ENCODE results near the gene BGN. TPM values are rescaled to one million over a fixed set of nuclear protein-coding genes. Genes with fewer than 3 reads are reported as not detected.

BGN gene
- total RNA-seq, 1 experiment from 2014 or later: 0.33 TPM

GRCh38 chrX:153477901-153478300 is 16.9 kb upstream of the BGN start:
- H4K20me1 ChIP-seq (ENCODE audit: insufficient read depth): no peaks in the 10 kb centered on the region
- no peak overlapping the region for H2AFZ ChIP-seq
- no peaks in the 10 kb centered on the region for H3K36me3 ChIP-seq (ENCODE audit: low read depth)
- no peaks in the 10 kb centered on the region for H3K79me2 ChIP-seq (ENCODE audit: low read depth)
- H3K9me2 ChIP-seq (ENCODE audit: insufficient read depth): no peaks in the 10 kb centered on the region
- no peaks in the 10 kb centered on the region for H3K9me3 ChIP-seq (ENCODE audit: insufficient read depth, low read depth)
- H3K4me1 ChIP-seq (replicated peaks; ENCODE audit: insufficient read depth): no peaks in the 10 kb centered on the region
- BruUV-seq (replicated peaks): no TSS peak
- TF ChIP-seq CTCF (conservative IDR thresholded peaks at IDR 0.05) (no peak), EZH2 (IDR thresholded peaks at IDR 0.05; ENCODE audit: low read depth) (no peak)
- ChIA-PET POLR2A (ENCODE audit: unreplicated experiment) (no interaction called here), CTCF (no interaction called here)
- peaks cover 22% of the 10 kb centered on the region; the same call in 1 of the 2 replicates for H3K27me3 ChIP-seq (ENCODE audit: insufficient read depth, low read depth)
- no peak overlapping the region for H3K27ac ChIP-seq
- H3K4me3 ChIP-seq: no peak overlapping the region
- DNase-seq: no peak
- intact Hi-C loops (cut with micrococcal nuclease; ENCODE audit: unreplicated experiment): no loop called here
- H3F3A ChIP-seq (ENCODE audit: insufficient read depth, low read depth): no peaks in the 10 kb centered on the region
- no peak overlapping the region for H3K4me2 ChIP-seq

GRCh38 chrX:153478746-153479145 is 16.0 kb upstream of the BGN start:
- H3K4me1 ChIP-seq (replicated peaks; ENCODE audit: insufficient read depth): no peaks in the 10 kb centered on the region
- H3K27me3 ChIP-seq (ENCODE audit: insufficient read depth, low read depth): peaks cover 22% of the 10 kb centered on the region; the same call in 1 of the 2 replicates
- no peaks in the 10 kb centered on the region for H3K79me2 ChIP-seq (ENCODE audit: low read depth)
- BruUV-seq (replicated peaks): no TSS peak
- H3K4me3 ChIP-seq: no peak overlapping the region
- intact Hi-C loops (cut with micrococcal nuclease; ENCODE audit: unreplicated experiment): no loop called here
- H3K27ac ChIP-seq: no peak overlapping the region
- no peak for DNase-seq
- CTCF ChIA-PET: no interaction called here
- H4K20me1 ChIP-seq (ENCODE audit: insufficient read depth): no peaks in the 10 kb centered on the region
- H3K9me2 ChIP-seq (ENCODE audit: insufficient read depth): no peaks in the 10 kb centered on the region
- H2AFZ ChIP-seq: no peak overlapping the region
- H3K9me3 ChIP-seq (ENCODE audit: insufficient read depth, low read depth): no peaks in the 10 kb centered on the region
- TF ChIP-seq EZH2 (IDR thresholded peaks at IDR 0.05; ENCODE audit: low read depth) (no peak), CTCF (conservative IDR thresholded peaks at IDR 0.05) (no peak)
- POLR2A ChIA-PET (ENCODE audit: unreplicated experiment): no interaction called here
- H3K36me3 ChIP-seq (ENCODE audit: low read depth): no peaks in the 10 kb centered on the region
- H3F3A ChIP-seq (ENCODE audit: insufficient read depth, low read depth): no peaks in the 10 kb centered on the region
- no peak overlapping the region for H3K4me2 ChIP-seq

- POLR2A ChIA-PET (ENCODE audit: unreplicated experiment): no interaction called here
- Histone ChIP-seq H4K20me1 (ENCODE audit: insufficient read depth) (no peaks in the 10 kb centered on the region), H3K36me3 (ENCODE audit: low read depth) (no peaks in the 10 kb centered on the region), H3K9me2 (ENCODE audit: insufficient read depth) (no peaks in the 10 kb centered on the region), H3K4me1 (replicated peaks; ENCODE audit: insufficient read depth) (no peaks in the 10 kb centered on the region), H3K27ac (no peak overlapping the region), H2AFZ (no peak overlapping the region), H3F3A (ENCODE audit: insufficient read depth, low read depth) (no peaks in the 10 kb centered on the region), H3K9me3 (ENCODE audit: insufficient read depth, low read depth) (no peaks in the 10 kb centered on the region), H3K4me2 (no peak overlapping the region), H3K4me3 (no peak overlapping the region), H3K79me2 (ENCODE audit: low read depth) (no peaks in the 10 kb centered on the region), H3K27me3 (ENCODE audit: insufficient read depth, low read depth) (peaks cover 20% of the 10 kb centered on the region)
- intact Hi-C loops (cut with micrococcal nuclease; ENCODE audit: unreplicated experiment): no loop called here
- CTCF ChIA-PET: no interaction called here
- BruUV-seq (replicated peaks): no TSS peak
- TF ChIP-seq EZH2 (IDR thresholded peaks at IDR 0.05; ENCODE audit: low read depth): no peak
- DNase-seq: no peak
Observed at GRCh38 chrX:153481043-153481442, 13.7 kb upstream of the BGN start.

GRCh38 chrX:153482376-153483015 is 12.3 kb upstream of the BGN start:
- Histone ChIP-seq H3K9me3 (ENCODE audit: insufficient read depth, low read depth) (no peaks in the 10 kb centered on the region), H2AFZ (no peak overlapping the region), H3K4me2 (no peak overlapping the region), H3K4me3 (no peak overlapping the region), H3K27ac (no peak overlapping the region), H3K4me1 (replicated peaks; ENCODE audit: insufficient read depth) (no peaks in the 10 kb centered on the region), H3K27me3 (ENCODE audit: insufficient read depth, low read depth) (peaks cover 14% of the 10 kb centered on the region; the same call in 1 of the 2 replicates), H4K20me1 (ENCODE audit: insufficient read depth) (no peaks in the 10 kb centered on the region), H3K9me2 (ENCODE audit: insufficient read depth) (no peaks in the 10 kb centered on the region), H3K79me2 (ENCODE audit: low read depth) (no peaks in the 10 kb centered on the region), H3F3A (ENCODE audit: insufficient read depth, low read depth) (no peaks in the 10 kb centered on the region), H3K36me3 (ENCODE audit: low read depth) (no peaks in the 10 kb centered on the region)
- POLR2A ChIA-PET (ENCODE audit: unreplicated experiment): no interaction called here
- CTCF ChIA-PET: no interaction called here
- TF ChIP-seq CTCF (conservative IDR thresholded peaks at IDR 0.05): no peak
- no peak for DNase-seq
- BruUV-seq (replicated peaks): no TSS peak
- intact Hi-C loops (cut with micrococcal nuclease; ENCODE audit: unreplicated experiment): no loop called here
